HG03520 (cell line): ENCODE results near the gene DRD4.

Experiments
- ATAC-seq: cut with Tn5 transposase; IDR thresholded peaks from one replicate; pipeline ENCODE4 v1.9.1; 2021; ENCODE audit warnings: mild to moderate bottlenecking, moderate library complexity; ENCODE audit not compliant: unreplicated experiment

Gene DRD4

DNA sequence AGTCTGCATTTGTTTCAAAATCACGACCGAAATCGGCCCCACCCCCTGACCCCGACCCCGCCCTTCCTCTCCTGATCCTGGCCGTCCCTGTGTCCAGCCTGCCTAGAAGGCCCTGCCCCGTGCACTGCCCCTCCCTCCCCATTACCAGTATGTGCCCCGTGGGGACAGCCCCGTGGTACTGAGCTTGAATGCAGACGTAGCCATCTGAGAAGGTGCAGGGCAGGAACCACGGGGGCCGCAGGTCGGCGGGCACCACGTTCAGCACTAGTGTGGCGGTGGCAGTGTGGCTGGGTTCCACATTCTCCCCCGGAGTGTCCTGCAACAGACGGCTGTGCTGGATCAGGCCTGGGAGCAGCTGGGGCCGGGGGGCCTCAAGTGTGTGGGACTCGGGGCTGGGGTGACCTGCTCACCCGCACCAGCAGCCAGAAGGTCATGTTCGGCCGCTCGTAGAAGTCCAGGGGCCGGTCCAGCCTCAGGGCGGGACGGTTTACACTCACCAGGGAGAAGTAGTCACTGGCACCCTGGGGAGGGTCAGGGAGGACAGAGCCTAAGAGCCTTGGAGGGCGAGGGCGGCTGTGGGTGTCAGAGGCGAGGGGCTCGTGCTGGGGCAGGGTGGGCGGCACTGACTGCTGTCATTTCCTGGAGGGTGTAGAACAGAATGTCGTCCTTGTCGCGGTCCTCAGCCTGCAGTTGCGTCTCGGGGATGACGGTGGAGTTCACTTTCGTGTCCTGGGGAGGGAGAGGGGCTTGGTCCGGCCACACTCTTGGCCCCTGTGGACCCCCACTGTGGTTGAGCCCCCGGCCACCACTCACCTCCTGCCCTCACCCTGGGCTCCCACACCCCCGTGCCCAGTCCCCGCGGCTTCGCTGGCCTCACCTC is 15.9 kb upstream of the DRD4 start:
- ATAC-seq: no peak

DNA sequence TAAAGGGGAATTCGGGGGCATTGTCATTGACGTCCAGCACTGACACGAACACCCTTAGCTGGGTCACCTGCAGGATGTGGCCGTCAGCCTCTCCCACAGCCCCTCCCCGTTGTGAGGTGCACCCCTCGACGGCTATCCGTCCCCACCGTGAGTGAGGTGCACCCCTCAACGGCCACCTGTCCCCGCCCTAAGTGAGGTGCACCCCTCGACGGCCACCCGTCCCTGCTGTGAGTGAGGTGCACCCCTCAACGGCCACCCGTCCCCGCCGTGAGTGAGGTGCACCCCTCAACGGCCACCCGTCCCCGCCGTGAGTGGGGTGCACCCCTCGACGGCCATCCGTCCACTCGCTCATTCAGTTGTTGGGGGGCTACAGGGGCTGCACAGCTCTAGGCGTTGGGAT is 15.2 kb upstream of the DRD4 start:
- no peak for ATAC-seq

DNA sequence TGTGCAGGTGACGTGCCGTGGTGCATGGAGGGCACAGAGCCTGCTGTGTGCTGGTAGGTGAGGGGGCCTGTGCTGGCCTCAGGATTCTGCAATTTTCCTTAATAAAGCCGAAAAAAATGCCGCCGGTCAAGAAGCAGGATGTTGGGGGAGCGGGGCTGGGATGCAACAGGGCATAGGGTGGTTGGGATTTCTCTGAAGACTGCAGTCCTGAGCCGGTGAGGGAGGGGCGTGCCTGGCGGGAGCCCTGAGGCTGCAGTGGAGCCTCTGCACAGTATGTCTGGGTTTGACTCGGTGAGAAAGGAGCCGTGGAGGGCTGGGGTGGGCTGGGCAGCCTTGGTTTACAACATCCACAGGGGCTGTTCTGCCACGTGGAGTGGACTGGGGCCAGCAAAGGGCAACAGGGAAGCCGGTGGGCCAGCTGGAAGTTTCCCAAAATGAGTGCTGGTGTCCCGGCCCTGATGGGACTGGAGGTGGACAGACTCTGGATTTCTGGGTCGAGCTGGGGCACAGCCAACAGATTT is 13.7 kb upstream of the DRD4 start:
- ATAC-seq: no peak

DNA sequence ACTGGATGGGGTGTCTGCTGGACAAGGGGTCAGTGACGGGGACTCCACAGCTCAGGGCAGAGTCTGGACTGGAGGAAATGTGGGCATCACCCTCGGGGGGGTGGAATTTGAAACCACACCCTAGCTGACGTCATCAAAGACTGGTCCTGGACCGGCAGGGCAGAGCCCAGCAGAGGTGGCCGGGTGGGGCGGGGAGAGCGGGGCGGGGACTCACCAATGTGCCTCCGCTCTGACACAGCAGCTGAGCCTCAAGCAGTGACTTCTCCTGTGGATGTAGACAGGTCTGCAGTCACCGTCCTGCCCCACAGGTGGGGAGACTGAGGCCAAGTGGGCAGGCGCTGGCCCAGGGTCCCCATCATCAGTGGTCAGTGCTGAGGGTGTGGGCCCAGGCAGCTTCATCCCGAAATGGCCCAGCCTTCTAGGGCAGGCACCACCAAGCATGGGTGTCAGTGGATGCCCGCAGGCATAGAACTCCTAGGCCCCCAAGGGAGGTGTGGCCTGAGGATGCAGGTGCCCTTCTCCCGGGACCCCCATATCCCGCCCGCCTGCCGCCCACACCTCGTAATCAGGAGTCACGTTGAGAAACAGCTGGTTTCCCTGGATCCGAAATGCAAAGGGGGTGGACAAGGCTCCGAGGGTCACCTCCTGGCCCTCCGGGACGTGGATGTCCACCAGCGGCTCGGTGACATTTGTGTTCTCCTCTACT is 12.9 kb upstream of the DRD4 start:
- no peak for ATAC-seq

DNA sequence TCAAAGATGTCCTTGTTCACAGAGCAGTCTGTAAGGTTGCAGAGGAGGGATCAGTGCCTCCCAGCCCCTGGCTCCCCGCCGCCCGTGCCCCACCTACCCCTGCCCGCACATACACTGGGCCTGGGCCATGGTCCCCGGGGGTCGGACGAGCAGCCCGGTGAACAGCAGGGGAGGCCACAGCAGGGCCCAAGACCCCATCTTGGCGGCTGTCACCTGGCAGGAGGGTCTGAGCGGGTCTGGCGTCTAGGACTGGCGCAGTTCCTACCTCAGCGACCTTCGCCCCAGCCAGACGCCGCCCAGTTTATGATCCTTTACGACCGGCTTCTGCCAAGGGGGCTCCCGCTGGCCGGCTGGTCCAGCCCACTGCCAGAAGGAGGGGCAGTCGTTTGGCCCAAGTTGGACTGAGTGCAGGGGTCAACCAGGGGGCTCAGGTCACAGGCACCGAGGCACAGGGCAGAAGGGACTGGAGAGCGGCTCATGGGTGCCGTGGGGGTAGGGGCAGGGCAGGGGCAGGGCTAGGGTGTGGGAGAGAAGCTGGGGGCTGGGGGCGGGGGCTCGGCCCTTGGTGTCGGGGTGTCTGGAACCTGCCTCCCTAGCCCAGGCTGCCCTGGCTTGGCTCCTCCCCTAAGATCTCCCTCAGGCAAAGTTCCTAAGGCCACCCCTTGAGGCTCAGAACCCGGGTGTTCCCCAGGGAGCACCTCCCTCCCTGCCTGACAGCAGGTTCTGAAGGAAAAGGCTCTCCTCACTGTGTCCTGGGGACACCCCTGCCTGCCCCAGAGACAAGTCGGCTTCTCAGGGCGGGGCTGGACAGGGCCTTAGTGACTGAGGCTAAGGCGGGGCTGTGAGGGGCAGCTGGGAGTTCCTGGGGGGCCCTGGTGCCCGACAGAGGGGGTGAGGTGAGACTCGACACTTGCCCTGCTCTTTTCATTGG is 12.1 kb upstream of the DRD4 start, which contains the start of gene CDHR5:
Gene CDHR5, minus strand, starts transcription at position 251 of the 931 bp plus-strand sequence. Its CDS starts 53 bp downstream, at position 198.
- no peak for ATAC-seq

DNA sequence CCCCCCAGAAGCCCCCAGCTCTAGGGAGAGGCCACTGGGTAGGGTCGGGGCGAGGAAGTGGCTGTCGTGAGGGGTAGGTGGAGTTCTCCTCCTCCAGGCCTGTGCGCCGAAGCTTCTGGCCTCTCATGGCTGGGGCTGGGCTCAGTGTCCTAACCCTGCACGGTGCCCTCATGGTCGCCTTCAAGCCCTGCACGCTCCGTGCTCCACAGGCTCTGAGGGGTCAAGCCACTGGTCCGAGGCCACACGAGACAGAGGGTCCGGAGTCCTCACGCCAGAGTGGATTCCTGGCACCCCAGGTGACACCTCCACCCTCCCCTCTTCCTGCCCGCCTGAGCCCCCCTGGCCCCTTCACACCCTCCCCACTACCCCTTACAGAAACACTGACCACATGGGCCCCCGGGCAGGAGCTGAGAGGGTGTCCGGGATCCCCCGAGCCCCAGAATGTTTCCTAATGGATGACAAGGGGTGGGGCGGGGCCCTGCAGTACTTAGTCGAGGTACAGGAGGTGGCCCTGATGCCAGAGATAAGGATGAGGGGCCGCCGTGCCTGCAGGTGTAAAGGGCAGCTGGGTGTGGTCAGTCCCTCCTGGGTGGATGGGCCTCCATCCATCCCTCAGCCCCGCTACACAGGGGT is 11.3 kb upstream of the DRD4 start:
- ATAC-seq: no peak

DNA sequence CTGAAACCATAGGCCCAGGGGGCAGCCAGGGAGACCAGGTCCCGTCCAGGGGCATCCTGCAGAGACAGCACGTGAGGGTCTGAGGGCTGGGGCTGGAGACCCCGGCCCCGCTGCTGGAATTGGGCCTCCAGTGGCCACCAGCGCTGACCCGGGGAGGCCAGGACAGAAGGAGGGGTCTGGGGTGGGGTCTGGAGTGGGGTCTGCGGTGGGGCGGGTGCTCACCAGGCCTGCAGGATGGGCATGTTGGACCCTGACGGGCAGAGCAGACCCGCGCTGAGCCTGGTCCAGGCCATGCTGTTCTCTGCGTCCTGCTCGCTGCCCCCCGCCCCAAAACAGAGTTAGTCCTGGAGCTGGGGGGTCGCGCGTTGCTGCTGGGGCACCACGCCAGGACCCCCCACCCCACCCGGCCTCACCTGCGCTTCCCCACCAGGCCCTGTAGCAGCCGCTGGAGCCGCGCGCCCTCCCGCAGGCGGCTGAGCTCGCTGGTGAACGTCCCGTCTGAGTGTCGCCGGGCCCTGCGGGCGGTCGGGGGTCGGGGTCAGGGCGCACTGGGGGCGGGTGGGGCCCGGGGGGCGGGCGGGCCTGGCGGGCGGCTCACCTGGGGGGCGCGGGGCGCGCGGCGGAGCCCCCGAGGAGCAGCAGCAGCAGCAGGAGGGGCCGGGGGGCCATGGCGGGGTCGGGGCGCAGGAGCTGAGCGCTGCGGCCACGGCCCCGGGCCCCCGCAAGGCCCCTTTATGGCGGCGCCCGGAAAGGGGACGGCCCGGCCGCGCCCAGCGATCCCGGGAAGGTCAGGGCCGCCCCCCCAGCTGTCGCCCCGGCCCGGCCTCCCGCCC is 10.4 kb upstream of the DRD4 start, which contains the start of gene SCT:
Gene SCT, minus strand, starts transcription at position 707 of the 833 bp plus-strand sequence. Its CDS starts 38 bp downstream, at position 669.
- ATAC-seq: no peak

DNA sequence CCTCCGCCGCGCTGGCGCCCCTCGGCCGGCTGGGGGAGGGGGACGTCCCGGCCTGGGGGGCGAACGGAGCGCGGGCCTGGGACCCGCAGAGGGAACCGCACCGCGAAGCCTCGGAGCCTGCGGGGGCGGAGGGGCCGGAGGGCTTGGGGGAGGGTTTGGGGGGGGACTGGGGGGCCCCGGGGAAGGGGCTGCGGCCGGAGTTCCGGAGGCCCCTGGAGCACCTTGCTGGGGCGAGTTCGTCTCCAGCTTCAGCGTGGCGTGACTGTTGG is 9.8 kb upstream of the DRD4 start:
- ATAC-seq: no peak

DNA sequence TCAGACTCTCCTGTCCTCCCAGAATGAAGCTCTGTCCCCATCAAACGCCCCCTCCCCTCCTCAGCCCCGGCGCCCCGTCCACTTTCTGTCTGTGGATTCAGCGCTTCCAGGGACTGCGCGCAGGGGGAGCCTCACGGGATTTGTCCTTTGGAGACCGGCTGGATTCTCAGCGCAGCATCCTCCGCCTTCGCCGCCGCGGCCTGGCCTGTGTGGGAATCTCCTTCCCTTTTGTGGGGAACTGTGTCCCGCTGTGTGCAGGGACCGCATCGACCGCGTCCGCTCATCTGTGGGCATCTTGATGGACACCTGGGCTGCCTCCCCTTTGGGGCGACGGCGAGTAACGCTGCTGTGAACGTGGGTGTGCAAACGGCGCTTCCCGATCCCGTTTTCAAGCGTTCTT is 9.0 kb upstream of the DRD4 start:
- ATAC-seq: no peak

DNA sequence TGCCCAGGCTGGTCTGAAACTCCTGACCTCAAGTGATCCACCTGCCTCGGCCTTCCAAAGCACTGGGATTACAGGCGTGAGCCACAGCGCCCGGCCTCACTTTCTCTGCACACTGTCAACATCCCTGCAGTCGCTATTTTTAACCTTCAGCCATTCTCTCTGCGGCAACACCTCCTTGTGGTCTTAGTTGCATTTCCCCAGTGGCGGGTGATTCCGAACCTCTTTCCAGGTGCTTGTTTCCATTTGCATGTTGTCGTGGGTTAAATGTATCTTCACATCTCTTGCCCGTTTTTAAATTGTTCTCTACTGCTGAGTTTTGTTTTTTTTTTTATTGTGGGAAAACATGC is 7.9 kb upstream of the DRD4 start:
- ATAC-seq: no peak

DNA sequence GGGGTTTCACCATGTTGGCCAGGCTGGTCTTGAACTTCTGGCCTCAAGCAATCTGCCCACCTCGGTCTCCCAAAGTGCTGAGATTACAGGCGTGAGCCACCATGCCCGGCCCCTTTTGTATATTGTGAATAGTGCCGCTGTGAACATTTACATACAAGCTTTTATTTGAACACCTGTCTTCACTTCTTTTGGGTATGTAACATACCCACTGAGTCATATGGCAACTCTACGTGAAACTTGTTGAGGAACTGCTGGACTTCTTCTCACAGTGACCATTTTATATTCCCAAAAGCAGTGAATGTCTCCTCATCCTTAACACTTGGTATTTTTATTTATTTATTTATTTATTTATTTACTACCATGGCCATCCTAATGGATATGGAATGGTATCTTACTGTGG is 6.2 kb upstream of the DRD4 start:
- no peak for ATAC-seq

DNA sequence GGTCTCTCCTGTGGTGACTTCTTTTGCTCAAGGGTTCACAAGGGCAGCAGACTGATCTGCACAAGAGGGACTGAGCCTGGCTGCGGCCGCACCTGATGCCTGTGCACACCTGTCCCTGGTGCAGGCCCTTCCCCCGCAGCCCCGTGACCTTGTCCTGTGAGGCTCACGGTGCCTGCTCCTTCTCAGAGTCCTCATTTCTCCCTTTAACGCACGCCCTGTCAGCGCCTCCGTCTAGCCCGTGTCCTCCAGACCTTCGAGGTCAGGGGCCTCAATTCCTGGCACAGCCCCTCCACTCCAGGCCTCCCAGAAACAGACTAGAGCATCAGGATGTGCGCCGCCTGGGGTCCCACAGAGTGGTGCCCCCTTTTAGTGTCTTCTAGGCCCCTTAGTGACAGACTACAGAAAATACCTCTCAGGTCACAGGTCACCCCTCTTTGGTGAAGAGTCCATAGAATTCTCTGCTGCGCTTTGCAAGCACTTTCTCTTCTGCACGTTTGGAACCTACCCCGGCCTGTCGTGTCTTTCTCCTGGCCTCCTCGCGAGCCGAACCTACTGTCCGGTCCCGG is 1.0 kb upstream of the DRD4 start:
- no peak for ATAC-seq

DNA sequence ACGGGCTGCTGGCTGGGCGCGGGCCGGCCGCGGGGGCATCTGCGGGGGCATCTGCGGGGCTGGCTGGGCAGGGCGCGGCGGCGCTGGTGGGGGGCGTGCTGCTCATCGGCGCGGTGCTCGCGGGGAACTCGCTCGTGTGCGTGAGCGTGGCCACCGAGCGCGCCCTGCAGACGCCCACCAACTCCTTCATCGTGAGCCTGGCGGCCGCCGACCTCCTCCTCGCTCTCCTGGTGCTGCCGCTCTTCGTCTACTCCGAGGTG is 194 bp downstream of the DRD4 start:
- no peak for ATAC-seq

DNA sequence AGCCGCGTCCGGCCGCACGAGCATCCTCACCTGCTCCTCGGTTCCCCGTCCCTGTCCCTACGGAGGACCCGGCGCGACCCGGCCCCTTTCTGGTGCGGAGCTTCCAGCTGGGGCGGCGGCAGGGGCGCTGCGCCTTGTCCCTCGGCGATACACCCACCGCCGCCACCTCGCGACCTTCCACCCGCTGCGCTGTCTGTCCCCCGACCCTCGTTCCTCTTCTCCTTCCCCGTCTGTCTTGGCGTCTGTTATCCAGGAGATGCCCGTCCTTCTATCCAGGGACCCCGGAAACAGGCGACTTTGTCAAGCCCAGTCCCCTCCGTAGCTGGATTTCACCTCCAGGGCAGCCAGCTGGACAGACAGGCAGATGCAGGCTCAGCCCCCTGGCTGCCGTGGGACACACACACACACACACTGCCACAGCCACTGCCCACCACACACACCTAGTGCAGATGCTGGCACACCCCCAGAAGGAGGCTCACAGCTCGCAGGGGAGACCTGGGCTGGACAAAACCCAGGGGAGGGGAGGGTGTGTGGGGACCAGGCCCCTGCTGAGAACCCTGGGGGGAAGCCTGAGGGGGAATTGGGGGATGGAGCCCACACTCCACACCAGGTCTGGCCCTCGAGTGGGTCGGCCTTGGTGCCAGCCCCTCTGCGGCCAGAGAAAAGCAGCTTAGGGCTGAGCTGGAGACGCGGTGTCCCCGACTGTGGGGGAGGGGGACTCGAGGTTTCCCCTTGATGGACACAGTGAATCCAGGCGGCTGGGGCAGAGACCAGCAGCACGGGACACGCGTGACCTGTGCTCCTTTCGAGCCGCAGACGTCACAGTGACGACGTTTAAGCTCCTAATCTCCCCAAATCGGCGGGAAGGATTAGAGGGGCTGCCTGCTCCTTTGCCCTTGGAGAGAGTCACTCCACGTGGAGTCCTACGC is 788 bp downstream of the DRD4 start:
- ATAC-seq: no peak

DNA sequence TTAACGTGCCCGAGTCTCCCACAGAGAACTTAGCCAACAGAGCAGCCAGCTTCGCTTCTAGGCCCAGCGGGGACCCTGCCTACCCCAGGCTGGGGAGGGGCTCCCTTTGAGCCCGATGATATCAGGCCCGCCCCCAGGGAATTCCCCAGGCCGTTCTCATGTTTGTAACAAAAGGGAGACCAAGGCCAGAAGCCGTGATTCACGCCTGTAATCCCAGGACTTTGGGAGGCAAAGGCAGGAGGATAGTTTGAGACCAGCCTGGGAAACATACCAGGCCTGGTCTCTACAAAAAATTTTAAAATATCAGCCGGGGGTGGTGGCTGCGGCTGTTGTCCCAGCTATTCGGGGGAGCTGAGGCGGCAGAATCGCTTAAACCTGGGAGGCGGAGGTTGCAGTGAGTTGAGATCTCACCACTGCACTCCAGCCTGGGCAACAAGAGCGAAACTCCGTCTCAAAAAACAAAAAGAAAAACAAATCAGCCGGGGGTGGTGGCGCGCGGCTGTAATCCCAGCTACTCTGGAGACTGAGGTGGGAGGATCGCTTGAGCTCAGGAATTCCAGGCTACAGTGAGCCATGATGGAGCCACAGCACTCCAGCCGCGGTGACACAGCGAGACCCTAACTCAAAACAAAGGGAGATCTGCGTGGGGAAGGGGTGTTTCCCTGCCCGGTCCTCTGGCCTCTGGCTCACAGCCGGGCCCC is 1.7 kb downstream of the DRD4 start:
- ATAC-seq: no peak

DNA sequence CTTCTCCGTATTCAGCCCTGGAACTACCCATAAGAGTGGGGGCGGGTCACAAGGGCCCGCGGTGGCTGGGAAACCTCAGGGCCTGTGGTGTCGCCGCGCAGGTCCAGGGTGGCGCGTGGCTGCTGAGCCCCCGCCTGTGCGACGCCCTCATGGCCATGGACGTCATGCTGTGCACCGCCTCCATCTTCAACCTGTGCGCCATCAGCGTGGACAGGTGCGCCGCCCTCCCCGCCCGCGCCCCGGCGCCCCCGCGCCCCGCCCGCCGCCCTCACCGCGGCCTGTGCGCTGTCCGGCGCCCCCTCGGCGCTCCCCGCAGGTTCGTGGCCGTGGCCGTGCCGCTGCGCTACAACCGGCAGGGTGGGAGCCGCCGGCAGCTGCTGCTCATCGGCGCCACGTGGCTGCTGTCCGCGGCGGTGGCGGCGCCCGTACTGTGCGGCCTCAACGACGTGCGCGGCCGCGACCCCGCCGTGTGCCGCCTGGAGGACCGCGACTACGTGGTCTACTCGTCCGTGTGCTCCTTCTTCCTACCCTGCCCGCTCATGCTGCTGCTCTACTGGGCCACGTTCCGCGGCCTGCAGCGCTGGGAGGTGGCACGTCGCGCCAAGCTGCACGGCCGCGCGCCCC is 2.4 kb downstream of the DRD4 start:
- no peak for ATAC-seq

DNA sequence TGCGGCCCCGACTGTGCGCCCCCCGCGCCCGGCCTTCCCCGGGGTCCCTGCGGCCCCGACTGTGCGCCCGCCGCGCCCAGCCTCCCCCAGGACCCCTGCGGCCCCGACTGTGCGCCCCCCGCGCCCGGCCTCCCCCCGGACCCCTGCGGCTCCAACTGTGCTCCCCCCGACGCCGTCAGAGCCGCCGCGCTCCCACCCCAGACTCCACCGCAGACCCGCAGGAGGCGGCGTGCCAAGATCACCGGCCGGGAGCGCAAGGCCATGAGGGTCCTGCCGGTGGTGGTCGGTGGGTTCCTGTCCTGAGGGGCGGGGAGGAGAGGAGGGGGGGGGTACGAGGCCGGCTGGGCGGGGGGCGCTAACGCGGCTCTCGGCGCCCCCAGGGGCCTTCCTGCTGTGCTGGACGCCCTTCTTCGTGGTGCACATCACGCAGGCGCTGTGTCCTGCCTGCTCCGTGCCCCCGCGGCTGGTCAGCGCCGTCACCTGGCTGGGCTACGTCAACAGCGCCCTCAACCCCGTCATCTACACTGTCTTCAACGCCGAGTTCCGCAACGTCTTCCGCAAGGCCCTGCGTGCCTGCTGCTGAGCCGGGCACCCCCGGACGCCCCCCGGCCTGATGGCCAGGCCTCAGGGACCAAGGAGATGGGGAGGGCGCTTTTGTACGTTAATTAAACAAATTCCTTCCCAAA is 3.1 kb downstream of the DRD4 start:
- ATAC-seq: no peak
